IPS-NIHi11 (cell line): ENCODE data around the gene PKP4.

ENCODE experiments used
- DNase-seq: peaks from one replicate; pipeline ENCODE4 v3.0.0; 2012; ENCODE audit warnings: mixed read lengths, low spot score

Gene PKP4

DNA sequence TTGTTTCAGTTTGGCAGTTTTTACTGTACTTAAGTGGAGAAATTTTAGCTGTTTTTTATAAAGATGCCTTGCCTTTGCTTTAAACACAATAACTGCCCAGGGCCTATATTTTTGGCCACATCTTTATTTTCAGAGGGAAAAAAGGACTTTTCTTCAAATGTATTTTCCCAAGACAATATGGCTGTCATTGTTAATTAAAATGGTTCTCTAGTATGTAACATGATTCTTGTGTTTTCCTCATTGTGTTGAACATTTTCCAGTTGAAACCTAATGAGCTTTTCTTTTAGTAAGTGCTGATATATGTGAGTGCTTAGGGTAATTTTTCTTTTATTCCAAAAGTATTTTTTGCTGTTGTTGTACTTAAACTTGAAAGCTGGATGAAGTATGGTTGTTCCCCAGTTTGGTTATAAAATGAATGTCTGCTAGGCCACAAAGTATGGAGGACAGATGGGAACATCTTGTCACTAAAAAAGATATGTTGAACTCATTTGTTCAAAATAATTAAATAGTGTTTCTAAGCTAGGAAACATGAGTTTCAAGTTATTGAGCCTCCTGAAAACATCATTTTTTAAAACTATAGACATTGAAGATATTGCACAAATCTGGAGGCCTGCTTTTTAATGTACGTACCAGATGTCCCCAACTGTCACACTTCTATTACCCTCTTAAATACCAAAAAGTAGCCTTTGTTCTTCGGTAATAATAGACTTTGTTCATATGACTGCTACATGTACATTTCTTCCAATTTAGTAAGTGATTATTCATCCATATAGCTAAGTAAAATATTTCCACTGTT is 190.9 kb downstream of the PKP4 start:
- DNase-seq, result no peak

DNA sequence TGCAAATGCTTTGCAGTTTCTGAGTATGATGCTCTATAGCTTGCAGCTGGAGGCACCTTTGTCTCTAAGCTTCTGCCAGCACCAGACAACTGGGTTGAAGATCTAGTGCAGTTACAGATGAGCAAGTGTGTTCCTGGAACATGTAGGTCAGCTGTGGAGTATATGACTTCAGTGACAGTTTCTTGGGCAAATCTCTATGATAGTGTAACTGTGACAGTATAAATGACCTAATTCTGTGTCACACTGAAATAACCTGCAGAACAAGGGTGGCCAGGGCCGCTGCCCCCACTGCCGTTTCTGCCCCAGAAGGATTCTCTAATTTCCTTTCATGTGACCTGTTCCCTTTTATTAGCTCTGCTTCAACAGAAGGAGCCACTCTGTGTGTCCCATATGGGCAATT is 193.1 kb downstream of the PKP4 start:
- DNase-seq, result no peak

DNA sequence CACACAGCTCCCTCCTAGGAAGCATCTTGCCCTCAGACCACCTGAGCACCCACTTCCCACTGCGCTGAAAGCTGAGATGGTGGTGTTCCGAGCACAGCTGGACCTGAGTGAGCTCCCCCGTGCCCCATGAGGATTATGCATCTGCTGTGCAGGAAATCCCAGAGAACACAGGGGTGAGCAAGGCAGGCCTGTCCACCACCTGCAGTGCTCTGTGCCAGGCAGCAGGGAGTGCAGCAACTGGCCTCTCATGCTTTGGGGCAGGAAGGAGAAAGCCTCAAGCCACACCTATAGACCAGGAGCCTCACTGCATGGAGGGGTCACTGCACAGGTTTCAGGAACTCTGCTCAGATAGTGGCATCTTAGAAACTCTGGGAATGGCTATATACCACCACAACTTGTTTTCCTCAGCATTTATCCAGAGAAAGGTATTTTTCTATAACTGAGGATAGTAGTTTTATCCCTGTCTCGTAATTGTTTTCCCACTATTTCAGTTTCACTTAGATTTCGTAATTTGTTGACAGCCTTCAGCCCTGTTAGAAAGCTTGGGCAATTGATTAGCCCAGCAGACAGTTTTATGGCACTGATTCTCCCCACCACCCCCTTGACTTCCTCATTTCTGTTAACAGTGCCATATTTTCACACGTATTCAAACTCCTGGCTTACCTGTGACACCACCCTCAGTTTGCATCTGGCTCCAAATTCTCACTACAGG is 194.1 kb downstream of the PKP4 start:
- DNase-seq, result no peak

DNA sequence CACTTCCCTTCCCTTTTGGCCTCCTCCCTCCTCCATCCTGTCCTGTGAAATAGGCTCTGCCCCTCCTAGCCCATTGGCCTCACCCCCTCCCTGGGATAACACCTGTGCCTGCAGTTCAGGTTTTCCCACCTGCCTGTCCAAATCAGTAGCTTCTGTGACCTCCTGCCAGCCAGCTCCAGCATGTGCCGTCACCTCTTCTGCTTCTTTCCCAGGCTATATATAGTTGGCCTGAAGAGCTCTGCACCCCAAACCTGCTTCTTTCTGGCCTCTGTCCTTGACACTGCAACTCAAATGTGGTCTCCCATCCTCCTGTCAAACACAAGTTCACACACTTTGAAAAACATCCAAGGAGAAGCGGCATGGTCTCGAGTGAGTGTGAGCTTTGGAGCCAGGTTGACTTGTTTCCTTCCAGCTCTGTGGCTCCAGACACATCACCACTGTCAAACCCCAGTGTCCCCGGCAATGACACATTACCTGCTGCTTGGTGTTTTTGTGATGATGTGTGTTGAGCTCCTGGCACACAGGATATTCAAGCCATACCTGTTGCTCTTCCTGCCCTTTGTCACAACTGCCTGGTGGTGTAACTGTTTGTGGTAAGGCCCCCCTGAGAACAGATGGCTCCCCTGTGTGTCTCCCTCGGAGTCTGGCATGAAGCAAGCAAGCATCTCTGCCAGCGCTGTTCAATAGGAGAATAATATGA is 194.8 kb downstream of the PKP4 start:
- DNase-seq, result no peak

GRCh38 chr2:158655628-158656027 is 198.9 kb downstream of the PKP4 start:
- no peak for DNase-seq

DNA sequence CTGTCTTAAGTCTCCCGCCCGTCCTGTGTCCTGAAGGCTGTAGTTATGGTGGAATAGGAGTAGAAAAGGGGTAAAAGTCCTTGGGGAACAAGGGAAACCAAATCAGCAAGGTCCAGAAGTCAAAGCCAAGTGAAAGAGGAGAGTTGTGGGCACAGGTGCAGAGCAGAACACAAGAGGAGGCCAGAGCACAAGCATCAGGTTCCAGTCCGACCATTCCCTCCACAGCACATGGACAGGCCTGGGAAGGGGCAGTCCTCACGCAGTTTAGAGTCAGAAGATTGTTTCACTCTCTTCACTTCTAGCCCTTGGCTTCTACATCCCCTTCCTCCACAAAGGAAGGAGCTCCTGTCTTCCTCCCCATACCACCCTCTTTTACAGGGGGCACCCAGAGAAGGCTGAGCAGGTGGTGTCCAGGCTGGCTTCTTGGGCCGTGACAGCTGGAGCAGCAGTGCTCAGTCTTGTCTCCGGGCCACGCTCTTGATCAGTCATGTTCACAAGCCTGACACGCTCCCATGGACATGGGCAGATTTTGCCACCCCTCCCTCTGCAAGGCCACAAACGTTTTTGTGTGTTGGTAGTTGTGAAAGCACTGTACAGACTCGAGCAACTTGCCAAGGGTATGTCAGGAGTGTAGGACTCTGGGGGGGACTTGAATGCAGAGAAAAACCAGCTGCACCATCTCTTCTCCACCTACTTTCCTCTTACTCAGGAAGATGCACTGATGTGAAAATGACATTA is 199.9 kb downstream of the PKP4 start:
- DNase-seq, result no peak

DNA sequence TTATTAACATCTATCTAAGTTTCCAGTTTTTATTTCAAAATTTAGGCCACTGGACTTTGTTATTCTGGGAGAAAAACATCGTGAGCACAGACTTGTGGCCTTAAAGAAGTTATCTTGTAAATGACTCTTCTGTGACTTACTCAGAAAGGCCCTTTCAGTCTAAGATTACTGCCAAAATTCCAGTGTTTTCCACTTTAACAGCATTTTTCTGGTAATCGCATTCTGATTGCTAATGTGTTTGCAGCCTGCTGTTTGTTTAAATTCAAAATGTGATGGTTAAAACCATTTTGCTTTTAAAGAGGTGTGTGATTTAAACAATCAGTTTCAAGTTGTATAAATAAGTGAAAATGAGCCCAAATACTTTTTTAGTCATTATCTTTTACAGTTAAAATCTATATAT is 201.6 kb downstream of the PKP4 start:
- DNase-seq, result no peak

- no peak for DNase-seq
Observed at GRCh38 chr2:158659483-158659882, 202.7 kb downstream of the PKP4 start.

GRCh38 chr2:158661231-158661630 is 204.5 kb downstream of the PKP4 start:
- DNase-seq, result no peak

- no peak for DNase-seq
Observed at GRCh38 chr2:158662421-158662820, 205.7 kb downstream of the PKP4 start.

GRCh38 chr2:158663796-158664195 is 207.0 kb downstream of the PKP4 start:
- DNase-seq, result no peak

DNA sequence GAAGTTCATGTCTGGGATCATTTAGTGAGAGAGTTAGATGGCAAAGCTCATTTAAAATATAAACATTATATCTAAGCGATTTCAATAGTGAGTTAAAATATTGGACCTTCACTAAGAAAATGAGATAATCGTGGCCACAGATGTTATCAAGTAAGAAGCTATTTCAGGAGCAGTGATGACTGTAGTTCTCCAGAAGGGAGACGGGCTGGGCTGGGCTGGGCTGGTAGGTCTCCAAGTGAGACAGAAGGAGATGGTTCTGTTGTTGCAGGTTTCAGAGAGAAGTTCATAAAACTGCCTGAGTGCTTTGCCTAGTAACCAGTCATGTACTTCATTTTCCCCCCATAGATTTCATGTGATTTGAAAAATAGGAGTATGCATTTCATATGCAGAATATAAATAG is 208.2 kb downstream of the PKP4 start:
- no peak for DNase-seq

DNA sequence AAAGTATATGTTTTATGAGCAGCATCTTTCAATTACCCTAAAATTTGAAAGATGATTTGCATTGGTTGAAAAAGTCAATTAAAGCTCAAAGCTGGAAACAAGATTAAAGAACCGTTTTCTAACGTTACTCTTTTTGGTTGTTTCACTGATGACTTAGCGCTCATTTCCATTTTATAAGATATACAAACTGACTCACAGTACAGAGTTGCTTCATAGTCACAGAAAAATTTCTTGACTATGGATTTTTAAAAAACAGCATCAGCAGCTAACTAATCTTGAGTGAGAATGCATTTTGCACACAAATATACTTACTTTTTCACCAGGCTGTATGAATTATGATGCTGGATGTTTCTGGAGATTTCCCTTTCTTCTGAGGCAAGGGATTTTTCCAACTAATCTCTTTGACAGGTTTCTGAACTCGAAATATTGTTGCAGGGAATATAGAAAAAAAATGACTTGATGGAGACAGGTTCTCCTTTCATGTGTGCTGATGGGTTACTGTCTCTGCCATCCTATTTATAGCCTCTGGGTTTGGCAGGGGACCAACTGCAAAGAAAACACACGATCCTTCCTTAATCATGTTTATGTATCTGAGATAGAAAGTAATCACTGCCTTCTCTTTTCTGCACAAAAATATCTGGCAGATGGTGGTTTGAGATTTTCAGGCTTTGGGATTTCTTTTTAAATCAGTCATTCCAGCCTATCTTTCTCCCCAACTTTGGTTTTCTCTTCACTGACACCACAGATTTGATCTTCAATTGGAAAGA is 209.0 kb downstream of the PKP4 start:
- DNase-seq, result no peak

DNA sequence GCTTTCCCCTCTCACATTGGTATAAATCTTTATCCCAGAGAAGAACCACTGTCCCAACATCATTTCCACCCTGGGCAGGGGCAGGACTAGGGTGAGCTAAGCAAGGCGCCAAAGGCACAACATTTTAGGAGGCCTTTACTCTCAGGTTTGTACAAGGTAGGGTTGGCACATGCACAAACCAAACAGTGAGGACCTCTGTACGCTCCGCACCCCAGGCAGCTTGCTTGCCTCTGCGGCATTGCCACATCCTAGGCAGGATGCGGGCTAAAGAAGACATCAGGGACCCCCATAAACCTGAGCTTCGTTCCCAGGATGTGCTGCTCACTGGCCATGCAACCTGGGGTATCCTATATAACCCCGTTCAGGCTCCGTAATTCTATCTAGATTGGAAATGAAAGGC is 210.2 kb downstream of the PKP4 start:
- no peak for DNase-seq

GRCh38 chr2:158667586-158667985 is 210.8 kb downstream of the PKP4 start:
- DNase-seq, result no peak

DNA sequence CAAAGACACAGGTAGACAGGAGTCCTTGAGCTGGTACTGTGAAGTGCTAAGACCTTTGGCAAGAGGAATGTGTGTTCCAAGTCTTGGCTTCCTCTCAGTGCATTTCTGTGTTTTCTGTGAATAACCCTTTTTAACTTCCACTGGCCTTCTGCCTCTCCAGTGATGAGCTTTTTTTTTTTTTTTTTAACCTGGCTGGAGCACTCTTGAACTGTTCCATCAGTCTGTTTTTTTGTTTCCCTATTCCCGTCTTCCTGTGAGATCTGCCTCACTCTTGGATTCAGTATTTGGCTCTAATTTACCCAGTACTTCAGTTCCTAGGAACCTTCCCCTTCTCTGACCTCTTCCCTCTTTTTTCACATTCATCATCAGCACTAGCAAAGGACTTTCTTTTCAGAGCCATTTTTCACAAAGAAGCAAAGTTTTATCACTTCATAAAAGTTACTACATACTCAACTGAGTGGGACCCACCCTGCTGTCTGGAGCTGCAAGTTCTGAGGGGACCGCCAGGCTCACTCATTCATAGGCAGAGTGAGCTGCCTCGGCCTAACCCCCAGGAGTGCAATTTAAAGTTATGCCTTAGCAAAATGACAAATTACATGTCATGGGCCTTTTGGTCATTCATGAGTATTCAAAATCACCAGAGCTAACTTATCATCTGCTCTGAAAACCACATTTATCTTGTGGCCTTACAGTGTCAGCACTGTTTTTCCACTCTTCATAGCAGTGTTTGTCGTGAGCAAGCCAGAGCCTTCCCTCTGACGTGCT is 211.4 kb downstream of the PKP4 start:
- no peak for DNase-seq

DNA sequence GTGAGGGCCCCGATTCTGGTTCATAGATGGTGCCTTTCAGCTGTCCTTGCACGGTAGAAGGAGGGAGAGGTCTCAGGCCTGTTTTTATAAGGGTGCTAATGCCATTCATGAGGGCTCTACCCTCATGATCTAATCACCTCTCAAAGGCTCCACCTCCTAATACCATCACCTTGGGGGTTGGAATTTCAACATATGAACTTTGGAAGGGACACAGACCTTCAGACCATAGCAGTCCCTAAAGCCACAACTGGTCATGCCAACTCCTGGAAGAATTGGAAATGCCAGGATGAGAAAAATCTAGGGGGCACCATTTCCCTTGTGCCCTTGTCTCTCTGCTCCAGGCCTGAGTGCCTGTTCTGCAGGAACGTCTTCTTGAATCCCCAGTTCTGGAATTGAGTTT is 213.5 kb downstream of the PKP4 start:
- DNase-seq, result no peak

DNA sequence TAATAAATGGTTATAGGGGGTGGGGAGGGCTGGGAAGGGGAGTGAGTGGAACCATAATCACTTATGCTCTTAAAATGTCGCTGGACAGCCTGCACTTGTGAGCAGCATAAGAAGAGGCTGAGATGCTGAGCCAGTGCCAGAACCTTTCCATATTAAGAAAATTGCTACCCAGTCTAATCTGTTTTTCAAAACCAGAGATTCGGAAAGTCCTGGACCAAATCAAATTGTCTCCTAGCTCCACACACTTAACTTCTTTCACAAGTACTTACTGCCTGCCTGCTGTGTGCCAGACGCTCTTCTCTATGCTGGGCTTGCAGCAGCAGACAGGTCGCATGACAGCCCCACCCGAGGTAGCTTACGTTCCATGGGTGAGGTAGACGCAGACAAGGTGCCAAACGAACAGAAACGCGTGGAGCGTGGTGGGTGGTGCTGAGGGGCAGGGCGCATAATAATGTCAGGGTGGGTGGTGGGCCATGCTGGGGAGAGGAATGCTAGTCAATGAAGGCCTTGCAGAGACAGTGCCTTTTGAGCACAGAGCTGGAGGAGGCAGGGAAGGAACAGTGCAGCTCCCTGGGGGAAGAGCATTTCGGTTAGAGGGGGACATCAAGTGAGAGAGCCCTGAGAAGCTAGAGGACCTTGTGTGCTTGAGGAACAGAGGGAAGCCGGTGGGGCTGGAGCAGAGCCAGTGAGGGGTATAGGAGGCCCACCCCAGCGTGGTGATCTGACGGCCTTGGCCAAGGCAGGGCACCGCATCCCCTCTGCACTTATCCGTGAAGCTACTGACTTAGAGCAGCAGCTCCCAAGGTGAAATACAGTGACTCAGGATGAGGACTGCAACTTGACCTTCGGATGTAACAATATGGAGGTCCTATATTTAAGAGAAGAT is 214.9 kb downstream of the PKP4 start:
- DNase-seq, result no peak

DNA sequence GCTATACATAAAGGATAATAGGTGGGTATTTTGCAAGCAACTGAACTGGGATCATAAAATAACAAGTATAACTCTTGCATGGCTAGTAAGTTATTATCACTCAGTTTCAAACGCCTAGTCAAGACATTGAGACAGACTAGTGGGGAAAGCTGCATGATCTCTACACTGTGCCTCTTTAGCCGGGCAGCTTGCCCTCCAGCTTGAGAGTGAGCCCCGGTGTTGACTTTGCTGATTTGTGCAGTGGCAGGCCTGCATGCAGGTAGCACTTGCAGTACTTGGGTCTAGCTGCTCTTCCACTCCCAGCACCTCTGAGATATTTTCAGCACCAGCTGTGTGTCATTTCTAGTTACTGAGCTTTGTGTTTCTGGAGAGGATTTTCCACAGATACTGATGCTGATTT is 219.5 kb downstream of the PKP4 start:
- DNase-seq, result no peak

DNA sequence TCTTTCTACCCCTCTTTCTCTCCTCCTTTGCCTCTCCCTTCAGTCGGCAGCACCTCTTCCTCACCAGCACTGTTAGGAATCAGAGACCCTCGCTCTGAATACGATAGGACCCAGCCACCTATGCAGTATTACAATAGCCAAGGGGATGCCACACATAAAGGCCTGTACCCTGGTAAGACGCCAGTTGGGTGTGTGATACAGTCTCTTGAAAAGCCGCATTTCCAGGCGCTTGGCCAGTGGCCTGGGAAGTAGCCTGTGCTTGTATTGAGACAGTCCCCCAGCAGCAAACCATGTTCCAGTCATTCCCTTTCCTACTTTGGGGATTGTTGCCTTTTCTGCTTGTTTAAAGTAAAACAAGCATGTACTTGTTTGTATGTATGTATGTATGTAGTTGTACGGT is 219.9 kb downstream of the PKP4 start:
- DNase-seq, result no peak
